ENCODE results near the gene KCNN2.

DNA sequence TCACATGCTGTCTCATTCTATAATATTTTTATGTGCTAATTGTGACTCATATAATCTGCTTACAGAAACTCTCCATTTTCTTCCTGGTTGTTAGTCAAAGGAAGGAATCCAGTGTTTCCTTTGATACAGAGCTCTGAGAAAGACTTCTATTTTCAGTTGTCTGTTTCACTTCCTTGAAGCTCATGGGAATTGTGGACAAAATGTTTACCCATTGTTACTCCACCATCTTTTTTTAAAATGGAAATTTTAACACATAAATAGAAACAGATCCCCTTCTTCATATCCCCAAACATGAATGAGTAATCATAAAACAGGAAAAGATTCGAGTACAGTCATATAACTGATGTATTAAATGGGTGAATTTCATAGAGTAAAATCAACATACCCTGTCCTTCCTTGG, 42.0 kb upstream of the KCNN2 start:
- TF ChIP-seq, protein P1, sequence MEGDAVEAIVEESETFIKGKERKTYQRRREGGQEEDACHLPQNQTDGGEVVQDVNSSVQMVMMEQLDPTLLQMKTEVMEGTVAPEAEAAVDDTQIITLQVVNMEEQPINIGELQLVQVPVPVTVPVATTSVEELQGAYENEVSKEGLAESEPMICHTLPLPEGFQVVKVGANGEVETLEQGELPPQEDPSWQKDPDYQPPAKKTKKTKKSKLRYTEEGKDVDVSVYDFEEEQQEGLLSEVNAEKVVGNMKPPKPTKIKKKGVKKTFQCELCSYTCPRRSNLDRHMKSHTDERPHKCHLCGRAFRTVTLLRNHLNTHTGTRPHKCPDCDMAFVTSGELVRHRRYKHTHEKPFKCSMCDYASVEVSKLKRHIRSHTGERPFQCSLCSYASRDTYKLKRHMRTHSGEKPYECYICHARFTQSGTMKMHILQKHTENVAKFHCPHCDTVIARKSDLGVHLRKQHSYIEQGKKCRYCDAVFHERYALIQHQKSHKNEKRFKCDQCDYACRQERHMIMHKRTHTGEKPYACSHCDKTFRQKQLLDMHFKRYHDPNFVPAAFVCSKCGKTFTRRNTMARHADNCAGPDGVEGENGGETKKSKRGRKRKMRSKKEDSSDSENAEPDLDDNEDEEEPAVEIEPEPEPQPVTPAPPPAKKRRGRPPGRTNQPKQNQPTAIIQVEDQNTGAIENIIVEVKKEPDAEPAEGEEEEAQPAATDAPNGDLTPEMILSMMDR (IDR thresholded peaks at IDR 0.05; ENCODE audit: control extremely low read depth in 1 of 3, insufficient read depth in 1 of 3, low read depth in 1 of 3, low read length in 3 of 3) = no peak
- no peak for TF ChIP-seq POLR2A (IDR thresholded peaks at IDR 0.05; ENCODE audit: control extremely low read depth in 1 of 2, low read depth in 2 of 2, low read length in 2 of 2)
- TF ChIP-seq TEAD4 (IDR thresholded peaks at IDR 0.05; ENCODE audit: low read depth, low read length) = no peak
- no peak for TF ChIP-seq NRF1 (IDR thresholded peaks at IDR 0.05; ENCODE audit: low read depth, low read length)
- TF ChIP-seq PHF8 (conservative IDR thresholded peaks at IDR 0.05; ENCODE audit: low read depth, low read length) = no peak
- no peak for TF ChIP-seq MAFK (IDR thresholded peaks at IDR 0.05; ENCODE audit: low read depth, low read length)
- no peak for TF ChIP-seq RFX5 (IDR thresholded peaks at IDR 0.05; ENCODE audit: borderline replicate concordance, low read depth, low read length)
- no peak for TF ChIP-seq CBX5 (IDR thresholded peaks at IDR 0.05; ENCODE audit: low read depth, low read length)
- TF ChIP-seq EZH2 (IDR thresholded peaks at IDR 0.05; ENCODE audit: low read depth, low read length, severe bottlenecking) = no peak
